C1 segment of cervical spinal cord (tissue), 14 donors: ENCODE measurements around the gene CDC14B.
A peak's percentile ranks its signal among the peaks of the same experiment; 100 is the strongest.

Source experiments
- DNase-seq, 14 donors: peaks; one replicate each; lab custom pipeline; 2025; lab: John Stamatoyannopoulos, UW

Gene CDC14B

GRCh38 chr9:96485280-96485679 is 134.4 kb downstream of the CDC14B start:
- DNase-seq: no peak

- DNase-seq: no peak
Observed at GRCh38 chr9:96484521-96484931, 135.1 kb downstream of the CDC14B start.

- DNase-seq: no peak
Observed at GRCh38 chr9:96483733-96484390, 135.8 kb downstream of the CDC14B start.

- no peak for DNase-seq
Observed at GRCh38 chr9:96483197-96483596, 136.4 kb downstream of the CDC14B start.

- no peak for DNase-seq
Observed at GRCh38 chr9:96482476-96482875, 137.2 kb downstream of the CDC14B start.

GRCh38 chr9:96480736-96481135 is 138.9 kb downstream of the CDC14B start:
- DNase-seq: no peak

- DNase-seq: no peak
Observed at GRCh38 chr9:96478829-96479371, 140.7 kb downstream of the CDC14B start.

- no peak for DNase-seq
Observed at GRCh38 chr9:96476591-96476990, 143.1 kb downstream of the CDC14B start.

- DNase-seq: no peak
Observed at GRCh38 chr9:96476013-96476412, 143.6 kb downstream of the CDC14B start.

GRCh38 chr9:96467784-96468183 is 151.9 kb downstream of the CDC14B start:
- no peak for DNase-seq

- DNase-seq: no peak
Observed at GRCh38 chr9:96464426-96464825, 155.2 kb downstream of the CDC14B start.

GRCh38 chr9:96462541-96462940 is 157.1 kb downstream of the CDC14B start:
- no peak for DNase-seq

GRCh38 chr9:96461336-96461735 is 158.3 kb downstream of the CDC14B start:
- no peak for DNase-seq

- no peak for DNase-seq
Observed at GRCh38 chr9:96460882-96461281, 158.8 kb downstream of the CDC14B start.

GRCh38 chr9:96460470-96460869 is 159.2 kb downstream of the CDC14B start:
- DNase-seq: no peak

- no peak for DNase-seq
Observed at GRCh38 chr9:96459268-96460007, 160.2 kb downstream of the CDC14B start.

GRCh38 chr9:96458226-96458625 is 161.4 kb downstream of the CDC14B start:
- DNase-seq: no peak

- no peak for DNase-seq
Observed at GRCh38 chr9:96457266-96457665, 162.4 kb downstream of the CDC14B start.

- peak in 3 of 14 donors; percentile 1 to 30 (median 8) for DNase-seq
Observed at GRCh38 chr9:96453625-96454024, 166.0 kb downstream of the CDC14B start.

- DNase-seq: peak in 10 of 14 donors; percentile 10 to 66 (median 30)
Observed at GRCh38 chr9:96450613-96451528, 168.8 kb downstream of the CDC14B start.
